K562 (cell line): ENCODE measurements around the gene ATP2B1. TPM values are rescaled to one million over a fixed set of nuclear protein-coding genes. Genes with fewer than 3 reads are reported as not detected.

Experiments
- CREM ChIP-seq: IDR thresholded peaks from 2 replicates; pipeline ENCODE4 v1.6.1; 2014; ENCODE audit warnings: antibody characterized with exemption, low read depth
- ERF ChIP-seq: fragments of 450-650 bp; formaldehyde crosslinking; IDR thresholded peaks from 2 replicates; pipeline ENCODE4 v1.4.0; 2020; ENCODE audit warnings: mild to moderate bottlenecking, mixed read lengths
- ETV6 ChIP-seq, 3 experiments: fragments of 150-350 bp in 1 of 3; sonication (generic) in 1 of 3; formaldehyde crosslinking in 1 of 3; IDR thresholded peaks; 2 replicates each; pipeline versions ENCODE4 v1.6.1 to v1.8.0; 2014 to 2022; ENCODE audit warnings: borderline replicate concordance in 2 of 3, low read depth in 2 of 3, antibody characterized with exemption in 1 of 3, low read length in 1 of 3, mild to moderate bottlenecking in 1 of 3, missing genetic modification reagents in 1 of 3
- FOXK2 ChIP-seq, 2 experiments: fragments of 450-650 bp; IDR thresholded peaks in 1 of 2; conservative IDR thresholded peaks in 1 of 2; 2 replicates each; pipeline ENCODE4 v1.6.1; 2016; ENCODE audit warnings: low read depth in 2 of 2, mild to moderate bottlenecking in 1 of 2
- HMGXB4 ChIP-seq: sonication (generic); formaldehyde crosslinking; IDR thresholded peaks from 2 replicates; pipeline ENCODE4 v1.8.1; 2023; ENCODE audit warnings: mild to moderate bottlenecking, missing genetic modification reagents
- MAFF ChIP-seq: IDR thresholded peaks from 2 replicates; pipeline ENCODE4 v1.6.1; 2012; ENCODE audit warnings: low read length, improper control_type of control experiment
- MCM7 ChIP-seq, 2 experiments: fragments of 450-650 bp; IDR thresholded peaks; 2 replicates each; pipeline ENCODE4 v1.6.1; 2016 to 2018
- MTA2 ChIP-seq: fragments of 450-650 bp; IDR thresholded peaks from 2 replicates; pipeline ENCODE4 v1.6.1; 2016; ENCODE audit warnings: low read depth
- PRDM10 ChIP-seq: fragments of 450-650 bp; IDR thresholded peaks from 2 replicates; pipeline ENCODE4 v1.6.1; 2018; ENCODE audit not compliant: partially characterized antibody
- SFPQ ChIP-seq: fragments of 200-400 bp; formaldehyde crosslinking; IDR thresholded peaks from 2 replicates; pipeline ENCODE4 v1.6.1; 2017; ENCODE audit warnings: mild to moderate bottlenecking, low read depth, low read length, moderate library complexity
- TFAM ChIP-seq: fragments of 250-450 bp; sonication (Bioruptor Pico); conservative IDR thresholded peaks from 2 replicates; pipeline ENCODE4 v1.5.0; 2021; ENCODE audit warnings: mild to moderate bottlenecking, moderate library complexity
- TRIM25 ChIP-seq: fragments of 450-650 bp; IDR thresholded peaks from 2 replicates; pipeline ENCODE4 v1.7.0; 2016; ENCODE audit warnings: borderline replicate concordance
- ZBTB33 ChIP-seq: sonication (generic); formaldehyde crosslinking; IDR thresholded peaks from 2 replicates; pipeline ENCODE4 v1.8.1; 2023; ENCODE audit warnings: mild to moderate bottlenecking, missing genetic modification reagents
- polyA plus RNA-seq, 8 experiments: library from polyadenylated mRNA; depleted of rRNA in 4 of 8; stranded (reverse) in 5 of 8; unstranded in 3 of 8; fragments of >200 nt; fragmentation: Nextera tagmentation in 2 of 8; fragmentation: Illumina TruSeq in 1 of 8; extraction: Ambion mirVana in 2 of 8; extraction: Trizol in 1 of 8; gene quantifications; 2 replicates each; pipeline versions ENCODE4 v1.2.1 to v1.2.3, GENCODE V29; 2011 to 2014; ENCODE audit warnings: inconsistent platforms in 1 of 8, missing spikeins in 1 of 8
- total RNA-seq, 7 experiments: library from RNA; depleted of rRNA in 6 of 7; stranded (reverse); fragments of >200 nt in 6 of 7; fragmentation: Illumina TruSeq in 2 of 7; extraction: Trizol in 2 of 7; gene quantifications; 2 replicates each; pipeline versions ENCODE4 v1.2.1 to v1.2.3, GENCODE V29; 2011 to 2021; ENCODE audit warnings: low replicate concordance in 1 of 7

The ATP2B1 gene
- total and polyA plus RNA-seq, 9 of the 15 experiments (the other 6 are each of a cell fraction or from before 2014, with no cell fraction given) = 8.6 to 39.0 (median 27.8) TPM

GRCh38 chr12:89709157-89709994 is 738 bp upstream of the ATP2B1 start (continued):
- TF ChIP-seq TRIM25 (no peak), ZBTB33 (CRISPR knock-in tag) (no peak; the same call in 1 of the 2 replicates), FOXK2 (conservative IDR thresholded peaks at IDR 0.05 in 1 of 2, IDR thresholded peaks at IDR 0.05 in 1 of 2; ENCODE audit: low read depth in 2 of 2) (peak; percentile 41 to 61), ERF (peak; percentile 40; the same call in 1 of the 2 replicates), MTA2 (no peak), HMGXB4 (CRISPR knock-in tag) (no peak), SFPQ (no peak), TFAM (no peak), MAFF (no peak), CREM (peak; percentile 98), ETV6 (IDR thresholded peaks at IDR 0.05; ENCODE audit: borderline replicate concordance in 1 of 2, low read depth in 2 of 2, low read length in 1 of 2) (no peak), ETV6 (CRISPR knock-in tag; IDR thresholded peaks at IDR 0.05; ENCODE audit: borderline replicate concordance) (no peak), MCM7 (IDR thresholded peaks at IDR 0.05) (no peak), PRDM10 (peak; percentile 60)
